Ramos (cell line): ENCODE measurements around the gene OR1L8.
"Not testable (repeated sequence)": the region's sequence is repeated elsewhere in the genome, so short reads cannot be mapped to it uniquely, and the experiment has no call there.

Experiments
- in situ Hi-C: fragments of 300-500 bp; cut with MboI; formaldehyde crosslinking; loops from one replicate; pipeline ENCODE4 v1.14.3; 2022; ENCODE audit warnings: low sequenced_read_pairs; ENCODE audit not compliant: unreplicated experiment

Gene OR1L8

GRCh38 chr9:122583284-122583683, at the start of gene OR1L8:
Gene OR1L8 (minus strand): TSS chr9:122583384. CDS start chr9:122568477, 14,907 bp downstream.
- in situ Hi-C loops, result not testable (repeated sequence)

GRCh38 chr9:122619996-122620395, 36.8 kb upstream of the OR1L8 start:
- in situ Hi-C loops, result no loop called here

GRCh38 chr9:122614362-122614761, 31.2 kb upstream of the OR1L8 start, which contains the start of gene OR1Q1:
Gene OR1Q1 (plus strand): TSS chr9:122614738. CDS start chr9:122614738, 0 bp downstream.
- in situ Hi-C loops, result no loop called here

GRCh38 chr9:122609804-122610203, 26.6 kb upstream of the OR1L8 start:
- in situ Hi-C loops, result no loop called here

GRCh38 chr9:122606587-122606986, 23.4 kb upstream of the OR1L8 start:
- in situ Hi-C loops, result no loop called here

- in situ Hi-C loops, result no loop called here
Observed at GRCh38 chr9:122605691-122606090, 22.5 kb upstream of the OR1L8 start.

- in situ Hi-C loops, result no loop called here
Observed at GRCh38 chr9:122580360-122580759, 2.8 kb downstream of the OR1L8 start.

GRCh38 chr9:122579874-122580273, 3.3 kb downstream of the OR1L8 start:
- in situ Hi-C loops, result no loop called here

GRCh38 chr9:122572456-122572855, 10.7 kb downstream of the OR1L8 start:
- in situ Hi-C loops, result no loop called here

GRCh38 chr9:122567901-122568300, 15.3 kb downstream of the OR1L8 start:
- in situ Hi-C loops, result no loop called here

- in situ Hi-C loops, result no loop called here
Observed at GRCh38 chr9:122562134-122562760, 20.9 kb downstream of the OR1L8 start.

GRCh38 chr9:122561446-122561845, 21.7 kb downstream of the OR1L8 start:
- in situ Hi-C loops, result no loop called here

GRCh38 chr9:122552812-122553211, 30.4 kb downstream of the OR1L8 start, which contains the start of gene OR1N2:
Gene OR1N2 (plus strand): TSS chr9:122553112. CDS start chr9:122553212, 100 bp downstream.
- in situ Hi-C loops, result no loop called here

- in situ Hi-C loops, result no loop called here
Observed at GRCh38 chr9:122551371-122551770, 31.8 kb downstream of the OR1L8 start.

- in situ Hi-C loops, result no loop called here
Observed at GRCh38 chr9:122546196-122546595, 37.0 kb downstream of the OR1L8 start.

GRCh38 chr9:122538757-122539156, 44.4 kb downstream of the OR1L8 start:
- in situ Hi-C loops, result no loop called here

GRCh38 chr9:122537066-122537465, 46.1 kb downstream of the OR1L8 start:
- in situ Hi-C loops, result not testable (repeated sequence)

- in situ Hi-C loops, result no loop called here
Observed at GRCh38 chr9:122536134-122536533, 47.0 kb downstream of the OR1L8 start.

- in situ Hi-C loops, result not testable (repeated sequence)
Observed at GRCh38 chr9:122531157-122531556, 52.0 kb downstream of the OR1L8 start.

- in situ Hi-C loops, result no loop called here
Observed at GRCh38 chr9:122527193-122527592, 56.0 kb downstream of the OR1L8 start, which contains the start of gene OR1N1. Gene OR1N1 (minus strand): TSS chr9:122527293. CDS start chr9:122527293, 0 bp downstream.

- in situ Hi-C loops, result no loop called here
Observed at GRCh38 chr9:122526602-122527001, 56.6 kb downstream of the OR1L8 start.

- in situ Hi-C loops, result no loop called here
Observed at GRCh38 chr9:122519376-122519775, 63.8 kb downstream of the OR1L8 start.
